Endothelial cell of umbilical vein (primary cell): Measurements from ENCODE around the gene IL1R2. TPM values are rescaled to one million over a fixed set of nuclear protein-coding genes. Genes with fewer than 3 reads are reported as not detected.

Source experiments
- BruUV-seq: library from RNA; stranded (reverse); fragments of 400-500 nt; replicated peaks from 2 replicates; lab custom pipeline; 2021; lab: Mats Ljungman, UMichigan
- CTCF ChIA-PET: fragments of 300-600, 350-600 bp; sonication (Branson Sonifier 250); formaldehyde crosslinking; loops from one replicate; lab custom pipeline; 2021; ENCODE audit warnings: antibody characterized with exemption, inconsistent platforms; lab: Charles Lee
- POLR2A ChIA-PET: fragments of 300-600, 350-600 bp; sonication (Branson Sonifier 250); formaldehyde crosslinking; loops from one replicate; lab custom pipeline; 2021; ENCODE audit warnings: antibody characterized with exemption, inconsistent platforms; lab: Charles Lee
- DNase-seq: peaks from one replicate; pipeline ENCODE4 v3.0.0-alpha.2; 2011; ENCODE audit warnings: low read depth, low spot score
- FAIRE-seq: peaks from 2 replicates; lab custom pipeline; 2011; peaks lifted over from hg19 to GRCh38; lab: Jason Lieb, UNC
- H2AFZ ChIP-seq: 2 replicates; pipeline ENCODE4 v1.6.0; 2012; ENCODE audit warnings: low read depth, low read length, control low read depth, inconsistent platforms
- H3K27ac ChIP-seq: 2 replicates; pipeline ENCODE4 v1.5.1; 2011; ENCODE audit warnings: low read depth, mild to moderate bottlenecking, control low read depth, low read length, moderate library complexity; ENCODE audit not compliant: insufficient read depth
- H3K27me3 ChIP-seq, 2 experiments: 2 replicates each; pipeline versions ENCODE4 v1.6.0 to v1.6.1; 2011; ENCODE audit warnings: low read length in 2 of 2, mixed read lengths in 1 of 2; ENCODE audit not compliant: control insufficient read depth in 2 of 2, insufficient read depth in 2 of 2
- H3K36me3 ChIP-seq, 2 experiments: 2 replicates in 1 of 2; 3 replicates in 1 of 2; pipeline ENCODE4 v1.5.1; 2011; ENCODE audit warnings: low read length in 2 of 2, mild to moderate bottlenecking in 1 of 2, moderate library complexity in 1 of 2; ENCODE audit not compliant: control insufficient read depth in 2 of 2, insufficient read depth in 2 of 2; ENCODE audit errors: extremely low read depth in 1 of 2
- H3K4me1 ChIP-seq: 3 replicates; pipeline ENCODE4 v1.5.1; 2011; ENCODE audit warnings: mild to moderate bottlenecking, low read length; ENCODE audit not compliant: control insufficient read depth, insufficient read depth; ENCODE audit errors: extremely low read depth
- H3K4me2 ChIP-seq: 2 replicates; pipeline ENCODE4 v1.6.1; 2011; ENCODE audit warnings: low read length, control low read depth, mixed read lengths; ENCODE audit not compliant: insufficient read depth
- H3K4me3 ChIP-seq, 3 experiments: fragments of 200-600 bp in 1 of 3; sonication (generic), shearing (Covaris generic) in 1 of 3; replicated peaks in 1 of 3; 2 replicates each; pipeline ENCODE4 v1.5.1; 2011 to 2016; ENCODE audit warnings: control low read depth in 3 of 3, low read length in 3 of 3, mild to moderate bottlenecking in 2 of 3, inconsistent platforms in 1 of 3, low read depth in 1 of 3, moderate library complexity in 1 of 3; ENCODE audit not compliant: insufficient read depth in 1 of 3
- H3K79me2 ChIP-seq: 2 replicates; pipeline ENCODE4 v1.6.0; 2012; ENCODE audit warnings: low read length, inconsistent platforms; ENCODE audit not compliant: control insufficient read depth, insufficient read depth
- H3K9ac ChIP-seq: replicated peaks from 2 replicates; pipeline ENCODE3; 2011; ENCODE audit warnings: low read length, control low read depth; ENCODE audit not compliant: insufficient read depth; ENCODE audit errors: extremely low read depth
- H3K9me1 ChIP-seq: replicated peaks from 3 replicates; pipeline ENCODE4 v1.6.0; 2011; ENCODE audit warnings: mild to moderate bottlenecking, low read length; ENCODE audit not compliant: control insufficient read depth, insufficient read depth; ENCODE audit errors: extremely low read depth
- H3K9me3 ChIP-seq: replicated peaks from 2 replicates; pipeline ENCODE4 v1.5.1; 2012; ENCODE audit warnings: low read length, inconsistent platforms; ENCODE audit not compliant: control insufficient read depth, insufficient read depth
- H4K20me1 ChIP-seq: replicated peaks from 2 replicates; pipeline ENCODE3; 2011; ENCODE audit warnings: mild to moderate bottlenecking, low read length; ENCODE audit not compliant: control insufficient read depth, insufficient read depth; ENCODE audit errors: extremely low read depth
- EZH2 ChIP-seq: IDR thresholded peaks from 2 replicates; pipeline ENCODE4 v1.6.1; 2012; ENCODE audit warnings: borderline replicate concordance, low read depth, mild to moderate bottlenecking, moderate library complexity, low read length, inconsistent platforms; ENCODE audit not compliant: severe bottlenecking
- FOS ChIP-seq: IDR thresholded peaks from 2 replicates; pipeline ENCODE4 v1.6.1; 2011; ENCODE audit warnings: mild to moderate bottlenecking, low read length, moderate library complexity, borderline replicate concordance; ENCODE audit not compliant: insufficient read depth
- GATA2 ChIP-seq: IDR thresholded peaks from 2 replicates; pipeline ENCODE4 v1.7.0; 2011; ENCODE audit warnings: low read depth, mild to moderate bottlenecking, moderate library complexity, mixed read lengths, low read length; ENCODE audit not compliant: insufficient read length, insufficient read depth
- JUN ChIP-seq: IDR thresholded peaks from 2 replicates; pipeline ENCODE4 v1.6.1; 2011; ENCODE audit warnings: borderline replicate concordance, low read depth; ENCODE audit not compliant: insufficient read length, insufficient read depth
- MYC ChIP-seq: IDR thresholded peaks from one replicate; pipeline ENCODE4 v1.6.1; 2011; ENCODE audit warnings: mild to moderate bottlenecking, low read depth, low read length
- POLR2A ChIP-seq: IDR thresholded peaks from 2 replicates; pipeline ENCODE4 v1.6.1; 2012; ENCODE audit warnings: low read depth, mild to moderate bottlenecking, control low read depth, low read length
- POLR2AphosphoS5 ChIP-seq: IDR thresholded peaks from 2 replicates; pipeline ENCODE4 v1.6.1; 2012; ENCODE audit warnings: low read depth, mild to moderate bottlenecking, control low read depth, low read length, moderate library complexity; ENCODE audit not compliant: insufficient read depth
- dilution Hi-C: fragments of 300-500 bp; cut with MboI; formaldehyde crosslinking; loops from one replicate; pipeline ENCODE4 v1.15.0; 2019; ENCODE audit warnings: low sequenced_read_pairs; ENCODE audit not compliant: extremely low pct_ligation_motif_present
- intact Hi-C: fragments of 100-400 bp; cut with micrococcal nuclease; formaldehyde crosslinking; loops from one replicate; pipeline ENCODE4 v1.10.0; 2022
- polyA plus RNA-seq, 4 experiments: library from polyadenylated mRNA; depleted of rRNA in 3 of 4; stranded (reverse) in 3 of 4; unstranded in 1 of 4; fragments of >200 nt; gene quantifications; 2 replicates each; pipeline versions ENCODE4 v1.2.1 to v1.2.3, GENCODE V29; 2011 to 2012; ENCODE audit warnings: missing spikeins in 1 of 4
- total RNA-seq: library from RNA; stranded (reverse); gene quantifications from 2 replicates; pipeline ENCODE4 v1.2.3, GENCODE V29; 2021
- TF ChIP-seq, protein P1 (sequence below), 2 donors: IDR thresholded peaks; 1 replicate in 1 of 2; 2 replicates in 1 of 2; pipeline ENCODE4 v1.5.1; 2011; ENCODE audit warnings: low read length in 2 of 2, mild to moderate bottlenecking in 2 of 2, moderate library complexity in 2 of 2, control low read depth in 1 of 2, inconsistent platforms in 1 of 2, low read depth in 1 of 2; ENCODE audit not compliant: insufficient read depth in 1 of 2; ENCODE audit errors: extremely low read depth in 1 of 2
- TF ChIP-seq, protein P2 (sequence below): IDR thresholded peaks from 2 replicates; pipeline ENCODE4 v1.6.1; 2011; ENCODE audit not compliant: insufficient read depth, insufficient read length

The IL1R2 gene
- total and polyA plus RNA-seq, 2 donors (not counting 3 experiments of a cell fraction or from before 2014, with no cell fraction given): not detected

GRCh38 chr2:102000012-102000411, 8.3 kb downstream of the IL1R2 start:
- no peak overlapping the region for H3K27ac ChIP-seq
- FAIRE-seq (no peak), DNase-seq (no peak)
- H3K36me3 ChIP-seq: no peaks in the 10 kb centered on the region
- intact Hi-C loops (no loop called here), dilution Hi-C loops (no loop called here)
- no peaks in the 10 kb centered on the region for H3K9me3 ChIP-seq
- TF ChIP-seq JUN: no peak
- H3K4me3 ChIP-seq: no peak overlapping the region
- no peaks in the 10 kb centered on the region for H4K20me1 ChIP-seq
- no peak overlapping the region for H3K4me2 ChIP-seq
- peaks cover 9 to 10% of the 10 kb centered on the region in 2 experiments for H3K27me3 ChIP-seq
- H3K9me1 ChIP-seq: no peaks in the 10 kb centered on the region
- no peaks in the 10 kb centered on the region for H3K4me1 ChIP-seq
- BruUV-seq: no TSS peak
- CTCF ChIA-PET: interaction anchor here (1.2 to 3.9 kb wide), 4 partner anchors 20 to 443 kb away, joined by 3 to 20 read pairs (median 10); no protein-coding TSS in a partner anchor
- POLR2A ChIA-PET: no interaction called here
- no peak overlapping the region for H2AFZ ChIP-seq
- no peaks in the 10 kb centered on the region for H3K79me2 ChIP-seq
- no peak overlapping the region for H3K9ac ChIP-seq

- CTCF ChIA-PET: interaction anchor here (1.2 to 3.9 kb wide), 4 partner anchors 19 to 442 kb away, joined by 3 to 20 read pairs (median 10); no protein-coding TSS in a partner anchor
- Histone ChIP-seq H3K4me3 (no peak overlapping the region), H3K27me3 (peaks cover 9 to 10% of the 10 kb centered on the region in 2 experiments), H3K4me2 (no peak overlapping the region), H4K20me1 (no peaks in the 10 kb centered on the region), H3K79me2 (no peaks in the 10 kb centered on the region), H3K9ac (no peak overlapping the region), H3K4me1 (no peaks in the 10 kb centered on the region), H3K36me3 (no peaks in the 10 kb centered on the region), H2AFZ (no peak overlapping the region), H3K27ac (no peak overlapping the region), H3K9me1 (no peaks in the 10 kb centered on the region), H3K9me3 (no peaks in the 10 kb centered on the region)
- BruUV-seq: no TSS peak
- dilution Hi-C loops: no loop called here
- intact Hi-C loops: no loop called here
- FAIRE-seq (no peak), DNase-seq (no peak)
- TF ChIP-seq POLR2A: no peak
- no peak for TF ChIP-seq FOS
- TF ChIP-seq, protein P1, sequence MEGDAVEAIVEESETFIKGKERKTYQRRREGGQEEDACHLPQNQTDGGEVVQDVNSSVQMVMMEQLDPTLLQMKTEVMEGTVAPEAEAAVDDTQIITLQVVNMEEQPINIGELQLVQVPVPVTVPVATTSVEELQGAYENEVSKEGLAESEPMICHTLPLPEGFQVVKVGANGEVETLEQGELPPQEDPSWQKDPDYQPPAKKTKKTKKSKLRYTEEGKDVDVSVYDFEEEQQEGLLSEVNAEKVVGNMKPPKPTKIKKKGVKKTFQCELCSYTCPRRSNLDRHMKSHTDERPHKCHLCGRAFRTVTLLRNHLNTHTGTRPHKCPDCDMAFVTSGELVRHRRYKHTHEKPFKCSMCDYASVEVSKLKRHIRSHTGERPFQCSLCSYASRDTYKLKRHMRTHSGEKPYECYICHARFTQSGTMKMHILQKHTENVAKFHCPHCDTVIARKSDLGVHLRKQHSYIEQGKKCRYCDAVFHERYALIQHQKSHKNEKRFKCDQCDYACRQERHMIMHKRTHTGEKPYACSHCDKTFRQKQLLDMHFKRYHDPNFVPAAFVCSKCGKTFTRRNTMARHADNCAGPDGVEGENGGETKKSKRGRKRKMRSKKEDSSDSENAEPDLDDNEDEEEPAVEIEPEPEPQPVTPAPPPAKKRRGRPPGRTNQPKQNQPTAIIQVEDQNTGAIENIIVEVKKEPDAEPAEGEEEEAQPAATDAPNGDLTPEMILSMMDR (IDR thresholded peaks at IDR 0.05; ENCODE audit: extremely low read depth in 1 of 2, insufficient read depth in 1 of 2, low read depth in 1 of 2, low read length in 2 of 2): no peak
- TF ChIP-seq JUN: no peak
- TF ChIP-seq, protein P2, sequence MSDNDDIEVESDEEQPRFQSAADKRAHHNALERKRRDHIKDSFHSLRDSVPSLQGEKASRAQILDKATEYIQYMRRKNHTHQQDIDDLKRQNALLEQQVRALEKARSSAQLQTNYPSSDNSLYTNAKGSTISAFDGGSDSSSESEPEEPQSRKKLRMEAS: no peak
- no peak for TF ChIP-seq POLR2AphosphoS5
- no peak for TF ChIP-seq EZH2
- no peak for TF ChIP-seq GATA2
- TF ChIP-seq MYC: no peak
- POLR2A ChIA-PET: no interaction called here
Observed at GRCh38 chr2:102000813-102001766, 9.3 kb downstream of the IL1R2 start.
